IPS-20b (cell line): Measurements from ENCODE around the gene RYR3.

ENCODE experiments used
- H3K27ac ChIP-seq: one replicate; pipeline ENCODE4 v1.5.1; 2013; ENCODE audit warnings: low read length
- H3K27me3 ChIP-seq: 2 replicates; pipeline ENCODE4 v1.6.1; 2013; ENCODE audit warnings: mild to moderate bottlenecking, low read length, inconsistent platforms; ENCODE audit not compliant: insufficient read depth
- H3K36me3 ChIP-seq: 2 replicates; pipeline ENCODE4 v1.6.1; 2013; ENCODE audit warnings: low read depth, mild to moderate bottlenecking, inconsistent platforms, low read length, moderate library complexity; ENCODE audit not compliant: insufficient read depth
- H3K4me1 ChIP-seq: 2 replicates; pipeline ENCODE4 v1.6.1; 2013; ENCODE audit warnings: mild to moderate bottlenecking, control low read depth, inconsistent platforms, low read length, moderate library complexity; ENCODE audit not compliant: insufficient read depth
- H3K4me3 ChIP-seq: 2 replicates; pipeline ENCODE4 v1.5.1; 2013; ENCODE audit warnings: mild to moderate bottlenecking, low read length, inconsistent platforms
- H3K9ac ChIP-seq: 2 replicates; pipeline ENCODE4 v1.6.1; 2013; ENCODE audit warnings: low read depth, mild to moderate bottlenecking, inconsistent platforms, low read length, moderate library complexity
- H3K9me3 ChIP-seq: 2 replicates; pipeline ENCODE4 v1.6.1; 2013; ENCODE audit warnings: mild to moderate bottlenecking, low read depth, low read length, inconsistent platforms; ENCODE audit not compliant: insufficient read depth

Gene RYR3

DNA sequence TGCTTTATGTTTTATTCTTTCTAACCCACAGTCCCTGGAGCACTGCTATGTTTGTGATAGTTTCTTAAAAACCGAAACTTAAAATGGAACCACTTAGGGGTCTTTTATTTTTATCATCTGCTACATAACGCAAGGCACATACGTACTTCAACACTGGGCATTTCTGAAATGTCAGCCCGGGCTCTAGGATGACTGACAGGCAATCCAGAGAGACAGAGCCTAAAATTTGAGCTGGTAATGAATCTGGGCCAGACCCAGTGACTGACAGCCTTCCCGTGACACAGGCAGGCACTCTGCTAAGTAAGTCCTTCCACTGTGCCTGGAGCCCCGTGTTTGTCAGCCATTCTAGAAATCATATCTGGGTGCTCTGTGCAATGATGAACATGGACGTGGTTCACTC lies 84.6 kb downstream of the RYR3 start:
- no peak overlapping the region for H3K4me3 ChIP-seq

DNA sequence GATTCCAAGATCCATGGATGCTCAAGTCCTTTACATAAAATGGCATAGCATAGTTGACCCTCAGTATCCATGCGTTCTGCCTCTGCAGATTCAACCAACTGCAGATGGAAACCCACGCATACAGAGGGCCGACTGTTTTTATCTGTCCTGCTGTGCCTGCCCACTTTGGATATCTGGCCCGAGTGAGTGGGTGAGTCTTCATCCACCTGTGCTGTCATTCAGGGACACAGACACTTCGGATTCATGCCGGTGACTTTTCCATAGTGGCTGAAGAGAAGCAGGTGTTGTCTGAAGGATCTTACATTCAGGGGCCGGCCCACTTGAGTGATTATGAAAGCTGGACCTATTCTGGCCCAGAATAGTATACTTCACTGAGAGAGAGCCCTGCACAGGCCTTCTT lies 85.1 kb downstream of the RYR3 start:
- H3K4me1 ChIP-seq: peaks cover 3% of the 10 kb centered on the region; the same call in 1 of the 2 replicates
- H3K36me3 ChIP-seq: no peaks in the 10 kb centered on the region

More for the DNA sequence above, 84.6 kb downstream of the RYR3 start:
- H3K27ac ChIP-seq: no peak overlapping the region
- H3K9ac ChIP-seq: no peak overlapping the region
- no peaks in the 10 kb centered on the region for H3K27me3 ChIP-seq
- no peaks in the 10 kb centered on the region for H3K9me3 ChIP-seq
- H3K4me1 ChIP-seq: peaks cover 3% of the 10 kb centered on the region; the same call in 1 of the 2 replicates
- no peaks in the 10 kb centered on the region for H3K36me3 ChIP-seq

DNA sequence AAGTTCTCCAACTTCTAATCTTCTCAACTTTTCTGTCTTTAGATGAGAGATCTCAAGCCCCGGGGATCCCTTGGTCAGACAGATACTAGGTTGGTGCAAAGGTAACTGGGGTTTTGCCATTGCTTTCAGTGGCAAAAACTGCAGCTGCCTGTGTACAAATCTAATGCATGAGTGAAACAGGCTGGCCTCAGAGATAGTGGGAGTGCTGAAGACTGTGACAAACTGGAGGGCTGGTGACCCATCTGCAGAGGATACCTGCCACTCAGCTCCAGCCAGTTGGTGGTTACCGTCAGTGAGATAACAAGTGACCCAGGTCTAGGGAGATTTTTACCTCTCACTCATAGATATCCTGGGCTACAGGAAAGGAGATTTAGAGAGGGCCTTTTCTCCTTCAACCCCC lies 85.7 kb downstream of the RYR3 start:
- H3K36me3 ChIP-seq: no peaks in the 10 kb centered on the region

More for the DNA sequence above, 85.1 kb downstream of the RYR3 start:
- H3K9me3 ChIP-seq: no peaks in the 10 kb centered on the region
- H3K4me3 ChIP-seq: no peak overlapping the region
- H3K27me3 ChIP-seq: no peaks in the 10 kb centered on the region
- no peak overlapping the region for H3K9ac ChIP-seq
- H3K27ac ChIP-seq: no peak overlapping the region

DNA sequence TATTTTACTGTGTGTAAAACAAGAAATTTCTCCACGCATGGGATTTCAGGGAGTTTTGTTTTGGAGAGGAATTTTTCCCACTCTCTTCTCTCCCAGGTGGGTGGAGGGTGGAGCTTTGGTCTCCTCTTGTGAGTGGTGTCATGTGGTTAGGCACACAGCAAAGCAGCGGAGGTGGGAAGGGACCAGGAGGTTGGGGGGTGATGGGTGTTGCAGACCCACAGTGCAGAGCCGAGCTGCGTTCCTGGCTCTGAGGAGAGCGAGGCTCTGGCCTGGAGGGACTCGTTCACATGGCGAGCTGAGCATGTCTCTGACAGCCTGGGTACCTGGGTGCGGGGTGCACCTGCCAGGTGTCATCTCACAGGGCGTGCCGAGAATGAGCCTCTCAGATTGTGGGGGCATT lies 87.8 kb downstream of the RYR3 start:
- Histone ChIP-seq H3K36me3 (no peaks in the 10 kb centered on the region), H3K4me1 (peaks cover 3% of the 10 kb centered on the region; the same call in 1 of the 2 replicates), H3K4me3 (no peak overlapping the region), H3K9me3 (no peaks in the 10 kb centered on the region), H3K9ac (no peak overlapping the region), H3K27me3 (no peaks in the 10 kb centered on the region), H3K27ac (no peak overlapping the region)

More for the DNA sequence above, 85.7 kb downstream of the RYR3 start:
- Histone ChIP-seq H3K9me3 (no peaks in the 10 kb centered on the region), H3K27me3 (no peaks in the 10 kb centered on the region), H3K27ac (no peak overlapping the region), H3K4me3 (no peak overlapping the region), H3K4me1 (peaks cover 3% of the 10 kb centered on the region; the same call in 1 of the 2 replicates), H3K9ac (no peak overlapping the region)

DNA sequence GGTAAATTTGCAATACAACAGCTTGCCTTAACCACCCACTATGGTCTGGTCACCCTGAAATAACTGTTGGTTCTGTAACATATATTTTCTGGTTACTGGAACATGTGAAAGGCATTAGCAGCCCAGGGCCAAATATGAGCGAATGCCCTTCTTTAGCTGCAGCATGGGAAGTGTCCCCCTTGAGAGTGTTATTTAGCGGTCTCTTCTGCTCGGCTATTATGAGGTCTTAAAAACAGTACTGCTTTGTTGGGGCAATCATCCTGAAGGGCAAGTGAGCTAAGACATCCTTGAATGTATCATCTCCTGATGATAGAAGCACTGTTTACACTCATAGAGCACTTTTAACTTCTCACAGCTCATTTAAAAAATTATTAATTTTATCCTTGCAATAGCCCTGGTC lies 90.2 kb downstream of the RYR3 start:
- no peak overlapping the region for H3K27ac ChIP-seq
- H3K9ac ChIP-seq: no peak overlapping the region
- H3K4me3 ChIP-seq: no peak overlapping the region
- peaks cover 3% of the 10 kb centered on the region; the same call in 1 of the 2 replicates for H3K4me1 ChIP-seq
- no peaks in the 10 kb centered on the region for H3K36me3 ChIP-seq
- H3K27me3 ChIP-seq: no peaks in the 10 kb centered on the region
- no peaks in the 10 kb centered on the region for H3K9me3 ChIP-seq

DNA sequence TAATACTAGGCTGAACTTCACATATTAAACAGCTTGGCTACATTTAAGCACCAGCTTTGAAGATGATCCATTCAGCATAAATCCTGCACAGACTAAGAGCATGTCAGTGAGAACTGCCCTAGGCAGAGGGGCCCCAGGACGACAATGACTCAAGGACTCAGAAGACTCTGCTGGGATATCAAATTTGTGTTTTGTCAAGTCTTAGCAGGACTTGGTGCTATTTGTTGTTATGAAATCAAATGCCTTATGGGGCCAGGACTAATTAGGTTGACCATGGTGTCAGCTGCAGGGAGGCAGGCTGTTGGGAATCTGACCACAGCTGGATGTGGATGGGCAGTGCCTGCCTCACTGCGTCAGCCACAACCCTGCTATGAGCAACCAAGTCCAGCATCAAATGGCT lies 91.8 kb downstream of the RYR3 start:
- no peaks in the 10 kb centered on the region for H3K27me3 ChIP-seq
- H3K27ac ChIP-seq: no peak overlapping the region
- H3K9ac ChIP-seq: no peak overlapping the region
- H3K9me3 ChIP-seq: no peaks in the 10 kb centered on the region
- no peak overlapping the region for H3K4me3 ChIP-seq
- H3K36me3 ChIP-seq: no peaks in the 10 kb centered on the region
- no peaks in the 10 kb centered on the region for H3K4me1 ChIP-seq

DNA sequence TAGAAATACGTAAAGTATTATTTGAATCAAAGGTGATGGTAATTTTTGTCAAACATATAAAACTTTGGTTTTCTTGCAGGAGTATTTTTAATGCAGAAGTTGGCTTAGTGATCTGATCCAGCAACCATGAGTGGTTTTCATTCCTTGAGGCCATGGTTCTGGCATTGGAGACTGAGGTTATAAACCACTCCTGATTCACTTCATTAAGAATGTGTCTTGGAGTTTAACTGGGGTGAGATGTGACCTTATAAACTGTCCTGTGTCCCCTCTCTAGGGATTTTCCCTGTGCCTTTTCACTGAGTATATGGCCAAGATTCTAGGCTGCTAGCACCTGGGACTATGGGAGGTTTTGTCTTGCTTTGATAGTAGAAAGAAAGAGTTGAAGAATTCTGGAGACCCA lies 94.3 kb downstream of the RYR3 start:
- H3K4me1 ChIP-seq: no peaks in the 10 kb centered on the region
- H3K27ac ChIP-seq: no peak overlapping the region
- H3K36me3 ChIP-seq: no peaks in the 10 kb centered on the region
- H3K9ac ChIP-seq: no peak overlapping the region
- no peaks in the 10 kb centered on the region for H3K9me3 ChIP-seq
- H3K27me3 ChIP-seq: no peaks in the 10 kb centered on the region
- no peak overlapping the region for H3K4me3 ChIP-seq

DNA sequence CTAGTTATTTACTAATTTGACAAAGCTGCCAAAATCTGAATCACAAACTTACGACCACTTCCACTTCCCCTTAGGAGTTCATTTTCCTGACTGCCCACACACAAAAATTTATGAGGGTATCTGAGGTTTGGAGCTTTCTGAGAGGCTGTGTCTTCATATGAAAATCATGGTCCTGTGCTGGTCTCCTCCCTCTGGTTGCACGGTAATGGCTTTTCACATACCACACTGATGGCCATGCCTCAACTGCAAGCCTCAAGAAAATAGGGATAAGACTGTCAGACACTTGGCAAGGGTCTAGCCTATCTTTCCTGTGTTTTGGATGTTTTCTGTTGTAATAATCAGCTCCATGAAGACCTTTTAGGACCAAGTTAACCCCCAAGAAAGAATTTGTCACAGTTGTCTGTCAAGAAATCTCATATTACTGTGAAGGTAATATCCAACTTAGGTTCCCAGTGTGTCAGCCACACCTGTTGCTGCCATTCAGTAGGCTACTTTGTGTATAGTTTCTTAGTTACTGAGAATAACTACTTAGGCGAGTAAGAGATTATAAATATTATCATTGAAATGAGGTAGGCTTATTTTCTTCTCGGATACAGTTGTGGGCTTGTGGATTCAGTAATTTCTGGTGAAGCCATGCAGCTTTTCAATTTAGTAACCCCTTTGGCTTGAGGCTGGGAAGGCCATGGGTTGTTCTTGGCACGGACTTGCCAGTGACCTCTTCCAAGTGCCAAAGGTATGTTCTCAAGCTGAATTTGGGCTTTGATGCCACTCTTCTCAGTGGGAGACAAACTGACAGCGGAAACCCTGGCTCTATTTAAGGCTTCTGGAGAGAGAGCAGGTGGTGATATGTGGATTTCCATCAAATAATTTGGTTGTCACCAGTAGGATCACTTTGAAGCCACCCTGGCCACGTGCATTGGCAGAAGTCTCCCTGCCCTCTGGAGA lies 101.1 kb downstream of the RYR3 start:
- Histone ChIP-seq H3K9ac (no peak overlapping the region), H3K27ac (no peak overlapping the region), H3K27me3 (no peaks in the 10 kb centered on the region), H3K4me1 (no peaks in the 10 kb centered on the region), H3K36me3 (no peaks in the 10 kb centered on the region), H3K4me3 (no peak overlapping the region), H3K9me3 (no peaks in the 10 kb centered on the region)

DNA sequence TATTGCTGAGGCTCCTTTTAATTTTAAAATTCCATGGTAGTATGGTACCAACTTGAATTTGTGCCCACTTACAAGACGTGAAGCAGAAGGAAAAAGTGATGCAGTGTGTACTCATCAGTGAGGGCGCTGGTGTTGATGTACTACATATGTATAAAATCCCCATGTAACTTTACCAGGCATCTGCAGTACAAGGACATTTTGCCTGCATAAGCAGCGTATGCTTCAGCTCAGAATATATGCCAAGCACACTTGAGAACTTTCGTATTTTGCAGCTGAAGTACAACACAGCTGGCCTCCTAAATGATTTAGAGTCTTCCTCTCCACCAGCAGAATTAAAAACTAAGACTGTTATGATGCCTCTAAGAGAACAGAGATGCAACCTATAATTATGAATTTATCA lies 108.9 kb downstream of the RYR3 start:
- Histone ChIP-seq H3K4me1 (no peaks in the 10 kb centered on the region), H3K9ac (no peak overlapping the region), H3K36me3 (no peaks in the 10 kb centered on the region), H3K4me3 (no peak overlapping the region), H3K27me3 (no peaks in the 10 kb centered on the region), H3K9me3 (no peaks in the 10 kb centered on the region), H3K27ac (no peak overlapping the region)

DNA sequence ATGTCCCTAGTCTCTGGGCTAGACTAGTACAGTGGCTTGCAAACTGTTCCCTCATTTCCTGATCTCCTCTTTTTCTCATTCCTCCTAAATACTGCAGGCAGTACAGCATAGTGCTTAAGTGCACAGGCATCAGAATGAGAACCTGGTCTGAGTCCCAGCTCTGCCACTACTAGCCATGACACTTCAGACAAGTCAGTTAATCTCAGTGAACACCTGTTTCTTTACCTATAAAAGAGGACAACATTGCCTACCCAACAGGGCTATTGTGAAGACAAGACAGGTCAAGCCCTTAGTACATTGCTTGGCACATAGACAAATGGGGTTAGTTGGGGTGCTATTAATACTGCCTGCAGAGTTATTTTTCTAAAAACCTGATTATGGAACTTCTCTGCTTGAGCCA lies 113.3 kb downstream of the RYR3 start:
- H3K27ac ChIP-seq: no peak overlapping the region
- no peaks in the 10 kb centered on the region for H3K27me3 ChIP-seq
- H3K9ac ChIP-seq: no peak overlapping the region
- no peaks in the 10 kb centered on the region for H3K36me3 ChIP-seq
- H3K4me3 ChIP-seq: no peak overlapping the region
- H3K4me1 ChIP-seq: no peaks in the 10 kb centered on the region
- H3K9me3 ChIP-seq: no peaks in the 10 kb centered on the region

DNA sequence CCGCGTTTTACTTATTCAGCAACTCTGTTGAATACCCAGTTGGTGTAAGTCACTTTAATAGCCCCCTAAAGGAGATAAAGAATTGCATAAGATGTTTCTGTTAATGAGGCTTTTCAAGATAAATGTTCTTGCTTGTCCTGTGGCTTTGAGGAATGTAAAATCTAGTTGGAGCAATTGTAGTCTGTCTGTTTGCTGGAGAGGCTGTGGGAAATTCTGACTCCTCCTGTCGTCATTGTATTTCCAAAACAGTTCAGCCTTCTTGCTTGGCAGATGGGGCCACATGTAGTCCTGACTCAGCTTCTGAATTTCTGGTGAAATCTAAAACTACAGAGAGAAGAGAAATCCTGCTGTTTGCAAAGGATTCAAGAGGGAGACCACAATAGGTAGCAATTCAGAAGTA lies 114.4 kb downstream of the RYR3 start:
- Histone ChIP-seq H3K27me3 (no peaks in the 10 kb centered on the region), H3K9ac (no peak overlapping the region), H3K4me1 (no peaks in the 10 kb centered on the region), H3K27ac (no peak overlapping the region), H3K4me3 (no peak overlapping the region), H3K9me3 (no peaks in the 10 kb centered on the region), H3K36me3 (no peaks in the 10 kb centered on the region)

DNA sequence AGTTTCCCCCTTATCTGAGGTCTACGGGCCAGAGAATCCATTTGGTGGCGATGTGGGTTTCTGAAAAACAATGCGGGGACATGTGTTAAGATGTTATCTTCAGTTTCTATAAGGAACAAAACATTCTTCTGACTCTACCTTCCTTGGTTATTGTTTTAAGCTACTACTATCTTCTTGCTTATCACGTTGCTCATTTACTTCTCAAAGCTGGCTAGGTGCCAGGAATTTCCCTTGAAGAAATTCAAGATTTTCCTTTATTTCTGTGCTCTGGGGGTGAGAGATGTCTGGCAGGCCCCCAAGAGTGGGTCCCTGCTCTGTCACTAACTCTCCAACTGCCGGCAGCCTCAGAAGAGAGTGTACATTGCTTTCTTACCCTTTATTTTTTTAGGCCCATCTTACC lies 119.8 kb downstream of the RYR3 start:
- H3K4me3 ChIP-seq: no peak overlapping the region
- no peaks in the 10 kb centered on the region for H3K4me1 ChIP-seq
- H3K9me3 ChIP-seq: no peaks in the 10 kb centered on the region
- H3K27me3 ChIP-seq: no peaks in the 10 kb centered on the region
- H3K27ac ChIP-seq: no peak overlapping the region
- H3K36me3 ChIP-seq: no peaks in the 10 kb centered on the region
- no peak overlapping the region for H3K9ac ChIP-seq
